Bone marrow (tissue), 2 donors: ENCODE measurements around the gene MAPT.

Experiments
- DNase-seq, 2 donors: peaks; one replicate each; lab custom pipeline; 2025; lab: John Stamatoyannopoulos, UW

MAPT gene

DNA sequence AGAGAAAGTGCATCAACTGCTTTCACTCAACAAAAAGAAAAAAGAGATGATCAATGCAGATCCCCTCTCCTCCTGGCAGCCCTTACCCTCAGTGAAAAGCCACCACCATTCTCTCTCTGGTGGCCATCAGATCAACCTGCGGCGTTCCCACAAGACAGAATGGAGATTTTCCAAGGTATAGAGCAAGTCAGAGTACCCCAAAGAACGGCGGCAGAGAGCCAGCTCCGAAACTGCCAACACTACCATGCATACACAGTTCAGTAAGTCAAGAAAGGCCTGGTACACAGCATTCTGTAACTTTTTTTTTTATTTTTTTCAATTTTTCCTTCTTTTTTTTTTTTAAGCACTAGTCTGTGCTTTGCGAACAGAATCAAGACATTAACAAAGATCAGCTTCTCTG lies 135.3 kb downstream of the MAPT start:
- DNase-seq: no peak

DNA sequence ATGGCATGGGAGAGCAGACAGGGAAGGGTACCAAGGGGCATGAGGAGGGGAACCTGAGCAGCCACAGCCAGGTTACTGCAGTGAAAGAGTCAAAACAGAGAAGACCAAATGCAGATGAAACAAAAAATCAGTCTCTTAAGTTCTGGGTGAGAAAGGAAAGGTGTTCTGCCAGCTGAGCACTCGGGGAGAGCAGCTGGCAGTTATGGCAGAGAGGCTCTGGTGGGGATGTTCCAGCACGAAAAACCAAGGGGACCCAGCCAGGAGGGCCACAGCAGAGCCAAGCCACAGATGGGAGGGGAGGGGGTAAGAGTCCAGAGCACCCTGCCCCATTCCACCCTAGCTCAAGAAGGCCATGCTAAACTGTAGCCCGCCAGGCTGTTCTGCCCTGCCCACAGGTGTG lies 136.4 kb downstream of the MAPT start:
- no peak for DNase-seq

DNA sequence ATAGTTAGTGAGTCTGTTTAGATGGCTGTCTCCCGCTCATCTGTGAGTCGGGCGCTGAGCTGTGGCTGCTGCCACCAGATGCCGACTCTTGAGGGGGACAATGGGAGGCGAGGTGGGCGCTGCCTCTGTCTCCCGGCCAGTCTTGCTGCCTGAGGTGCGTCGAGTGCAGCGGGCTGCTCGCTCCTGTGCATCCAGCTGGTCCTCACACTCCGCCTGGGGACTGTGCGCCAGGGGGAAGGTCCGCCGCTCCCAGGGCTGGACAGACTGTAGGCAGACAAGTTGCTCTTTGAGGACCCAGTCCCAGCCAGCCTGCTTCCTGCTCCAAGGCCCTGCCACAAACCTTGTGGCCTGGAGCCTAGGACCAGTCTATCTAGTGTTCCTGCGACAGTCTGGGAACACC lies 137.1 kb downstream of the MAPT start:
- no peak for DNase-seq

DNA sequence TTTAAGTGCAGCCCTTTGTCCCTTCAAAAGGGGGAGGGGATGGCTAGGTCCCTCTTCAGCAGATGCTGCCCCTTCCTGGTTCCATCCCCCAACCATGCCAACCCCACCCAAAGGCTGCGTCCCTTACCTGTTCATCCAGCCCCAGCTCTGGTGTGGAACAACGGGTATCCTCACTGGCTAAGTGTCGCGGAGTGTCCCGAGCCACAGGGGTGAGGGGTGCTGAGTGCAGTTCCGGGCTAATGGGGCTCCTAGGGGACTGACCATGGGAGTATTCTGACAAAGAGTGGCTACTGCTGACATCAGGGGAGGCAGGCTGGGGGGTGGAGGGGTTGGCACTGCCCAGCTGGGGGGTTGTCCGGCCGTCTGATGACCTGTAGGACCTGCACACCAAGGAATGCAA lies 137.6 kb downstream of the MAPT start:
- no peak for DNase-seq

DNA sequence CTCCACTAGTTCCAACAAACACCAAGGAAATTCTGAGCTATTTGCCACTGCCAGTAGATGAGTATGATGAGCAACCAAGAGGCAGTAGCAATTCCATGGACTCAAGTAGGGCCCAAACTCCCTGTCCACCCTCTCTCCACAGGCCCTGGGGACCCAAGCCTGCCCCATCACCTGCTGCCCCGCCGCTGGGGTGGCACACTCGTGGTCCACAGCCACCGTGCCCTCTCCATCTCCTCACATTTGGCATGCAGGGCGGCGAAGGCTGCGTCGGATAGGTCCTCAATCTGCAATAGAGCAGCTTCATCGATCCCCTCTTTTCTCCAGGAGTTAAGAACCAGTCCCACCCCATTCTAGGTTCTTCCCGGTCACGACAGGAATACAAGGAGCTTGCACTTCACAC lies 138.6 kb downstream of the MAPT start:
- DNase-seq: no peak

DNA sequence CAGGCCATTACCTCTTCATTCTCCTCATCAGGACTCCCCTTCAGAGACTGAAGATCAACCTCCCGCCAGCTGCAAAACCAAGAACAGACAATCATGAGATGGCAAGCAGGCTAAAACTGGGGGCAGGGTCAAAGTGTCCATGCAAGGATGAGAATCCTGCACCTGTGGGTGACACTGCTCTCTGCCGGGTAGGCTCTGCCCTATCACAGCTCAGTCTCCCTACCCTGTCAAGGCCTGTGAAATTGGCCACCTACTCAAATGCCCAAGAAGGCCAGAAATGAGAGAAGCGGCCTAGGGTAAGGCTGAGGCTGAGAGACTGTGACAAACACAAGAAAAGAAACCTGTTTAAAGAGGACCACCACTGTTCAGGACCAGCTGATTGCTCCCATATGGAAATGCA lies 139.0 kb downstream of the MAPT start:
- DNase-seq: no peak

DNA sequence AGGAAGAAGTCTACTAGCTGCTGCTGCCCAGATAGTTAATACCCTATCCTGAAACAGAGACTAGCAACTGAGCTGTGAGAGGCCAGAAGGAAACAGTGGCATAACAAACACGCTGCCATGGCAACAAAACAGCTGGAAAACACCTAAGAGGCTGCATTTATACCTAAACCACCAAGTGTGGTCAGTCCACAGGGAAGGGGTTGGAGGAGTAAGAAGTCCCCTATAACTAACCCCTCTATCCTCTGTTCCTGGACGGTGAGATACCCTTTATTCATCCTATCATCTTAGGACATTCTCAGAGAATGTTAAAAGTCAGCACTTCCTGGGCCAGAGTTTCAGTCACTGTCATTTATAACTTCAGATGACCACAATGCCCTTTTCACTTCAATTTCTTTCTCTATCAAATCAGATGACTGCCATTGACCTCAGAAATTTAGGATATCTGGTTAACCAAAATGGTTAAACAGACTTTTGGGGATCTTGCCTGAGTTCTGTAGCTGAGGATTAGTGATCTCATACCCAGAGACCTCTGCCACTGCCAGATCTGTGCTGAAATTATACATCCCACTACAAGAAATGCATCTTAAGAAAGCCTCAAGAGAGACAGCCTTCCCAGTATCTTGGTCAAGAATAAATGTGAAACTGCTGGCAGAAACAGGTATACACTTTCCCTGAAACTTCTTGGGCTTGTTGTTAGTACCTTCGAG lies 140.9 kb downstream of the MAPT start:
- no peak for DNase-seq

DNA sequence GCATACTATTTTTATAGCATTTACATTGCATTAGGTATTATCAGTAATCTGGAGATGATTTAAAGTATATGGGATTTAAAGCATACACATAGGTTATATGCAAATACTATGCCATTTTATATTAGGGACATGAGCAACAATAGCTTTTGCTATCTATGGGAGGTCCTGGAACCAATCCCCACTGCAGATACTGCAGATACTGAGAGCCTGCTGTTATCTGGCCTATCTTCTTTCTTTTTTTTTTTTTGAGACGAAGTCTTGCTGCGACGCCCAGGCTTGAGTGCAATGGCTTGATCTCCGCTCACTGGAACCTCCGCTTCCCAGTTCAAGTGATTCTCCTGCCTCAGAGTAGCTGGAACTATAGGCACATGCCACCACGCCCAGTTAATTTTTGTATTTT lies 142.1 kb downstream of the MAPT start:
- DNase-seq: no peak

DNA sequence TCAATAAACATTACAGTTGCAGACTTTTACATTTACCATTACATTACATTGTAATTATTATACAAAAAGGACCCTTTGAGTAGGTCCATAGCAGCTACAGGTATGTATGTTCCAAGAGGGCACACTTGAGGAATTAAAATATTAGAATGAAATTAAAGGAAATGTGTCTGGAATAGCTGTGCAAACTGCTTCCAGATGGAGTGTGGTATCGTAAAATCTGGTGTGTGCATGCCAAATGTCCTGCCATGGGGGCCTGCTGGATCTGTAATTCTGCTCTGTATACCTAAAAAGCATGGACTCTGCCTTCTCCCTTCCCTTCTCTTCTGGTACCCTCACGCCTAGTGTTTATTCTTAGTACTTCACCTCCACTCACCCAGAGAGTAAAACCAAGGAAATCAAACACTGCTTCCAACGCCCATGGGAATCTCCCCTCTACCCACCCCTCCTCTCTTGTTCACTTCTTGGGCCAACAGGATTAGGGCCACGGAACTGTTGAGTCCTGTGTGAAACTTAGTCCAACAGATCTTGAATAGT lies 143.4 kb downstream of the MAPT start:
- DNase-seq: no peak

DNA sequence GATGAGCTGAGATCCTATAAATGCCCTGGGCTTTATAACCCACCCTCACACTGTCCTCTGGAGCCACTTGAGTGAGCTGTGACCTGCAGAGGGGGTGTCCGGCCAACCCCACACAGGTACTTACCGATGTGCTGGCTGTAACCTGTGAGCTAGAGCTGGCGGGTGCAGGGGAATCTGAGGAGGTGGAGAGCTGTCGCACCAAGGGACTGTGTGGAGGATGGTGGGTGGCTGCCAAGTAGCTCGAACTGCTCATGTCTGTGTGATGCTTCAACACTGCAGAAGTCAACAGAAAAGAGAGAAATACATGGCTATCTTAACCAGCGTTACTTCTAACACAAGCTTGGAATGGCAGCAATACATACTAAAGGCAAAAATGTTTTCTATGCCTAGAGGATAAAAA lies 144.1 kb downstream of the MAPT start:
- DNase-seq: no peak

DNA sequence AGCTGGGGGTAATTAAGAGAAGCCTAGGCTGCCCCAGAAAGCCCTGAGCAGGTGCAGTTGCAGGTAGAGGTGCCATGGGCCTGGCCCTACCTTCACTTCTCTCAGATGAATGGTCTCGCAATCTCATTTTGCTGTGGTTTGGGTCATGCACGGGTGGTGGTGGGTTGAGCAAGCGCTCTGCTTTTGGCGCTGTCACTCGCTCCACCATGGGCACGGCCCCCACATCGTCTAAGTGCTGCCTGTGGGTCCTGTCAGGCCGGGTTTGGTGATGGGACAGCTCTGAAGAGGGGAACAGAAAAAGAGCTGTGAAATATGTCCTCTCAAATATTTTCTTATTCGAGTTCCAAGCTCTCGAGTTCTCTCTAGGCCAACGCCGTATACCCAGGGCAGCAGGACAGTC lies 144.6 kb downstream of the MAPT start:
- no peak for DNase-seq

DNA sequence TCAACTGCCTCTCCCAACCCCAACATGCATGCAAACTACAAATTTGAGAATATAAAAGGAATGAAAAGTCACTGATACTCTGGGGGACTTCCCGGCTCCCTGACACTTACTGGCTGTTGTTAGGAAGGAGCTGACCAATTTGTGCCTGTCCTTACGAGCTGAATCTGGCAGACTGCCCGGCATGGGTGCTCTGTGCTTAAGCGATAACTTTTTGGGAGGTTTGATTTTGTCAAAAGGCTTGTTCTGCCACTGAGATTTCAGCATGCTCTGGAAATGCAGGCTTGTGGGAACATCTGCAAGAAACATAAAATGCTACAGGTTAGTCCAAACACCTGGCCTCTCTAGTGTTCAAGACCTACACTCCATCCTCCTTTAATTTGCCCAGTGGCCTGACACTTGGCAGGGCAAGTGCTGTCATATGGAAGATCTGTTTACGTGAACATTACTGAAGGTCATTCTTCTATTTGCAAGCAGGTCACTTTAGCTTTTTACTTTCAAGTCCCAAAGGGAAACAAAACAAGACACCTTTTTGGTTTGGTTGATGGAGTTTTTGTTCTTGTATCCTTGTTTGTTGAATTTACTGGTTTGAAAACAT lies 145.3 kb downstream of the MAPT start:
- no peak for DNase-seq

DNA sequence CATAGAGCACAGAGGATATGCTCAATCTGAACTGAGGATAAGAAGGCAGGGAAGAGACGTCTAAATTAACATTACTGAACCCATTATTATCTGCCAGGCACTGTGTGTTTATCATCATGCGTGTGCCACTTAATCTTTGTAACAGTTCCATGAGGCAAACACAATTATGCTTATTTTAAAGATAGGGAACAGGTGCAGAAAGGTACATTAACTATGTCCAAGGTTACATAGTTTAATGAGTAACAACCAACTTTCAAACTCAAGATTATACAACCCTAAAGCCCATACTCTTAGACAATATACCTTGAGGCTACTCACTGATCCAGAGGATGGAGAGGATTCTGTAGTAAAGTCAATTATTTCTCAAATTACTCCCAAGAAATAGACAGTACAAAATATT lies 147.9 kb downstream of the MAPT start:
- DNase-seq: no peak

DNA sequence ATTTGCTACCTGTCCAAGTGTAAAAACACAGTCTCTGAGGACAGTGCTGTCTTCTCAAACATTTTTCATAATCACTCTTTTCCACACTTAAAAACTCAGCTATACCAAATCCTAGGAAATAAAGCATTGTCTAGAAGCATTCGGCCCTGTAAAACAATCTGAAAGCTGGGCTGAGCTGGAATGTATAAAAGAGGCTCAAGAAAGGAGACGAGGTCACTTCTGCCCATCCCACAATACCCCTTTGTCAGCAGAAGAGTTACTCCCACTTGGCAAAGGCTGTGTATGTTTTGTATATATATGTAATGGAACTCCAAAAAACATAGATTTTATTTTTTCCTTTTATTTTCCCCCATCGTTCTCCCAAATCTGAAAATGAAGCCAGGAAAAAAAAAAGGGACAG lies 148.6 kb downstream of the MAPT start:
- no peak for DNase-seq

DNA sequence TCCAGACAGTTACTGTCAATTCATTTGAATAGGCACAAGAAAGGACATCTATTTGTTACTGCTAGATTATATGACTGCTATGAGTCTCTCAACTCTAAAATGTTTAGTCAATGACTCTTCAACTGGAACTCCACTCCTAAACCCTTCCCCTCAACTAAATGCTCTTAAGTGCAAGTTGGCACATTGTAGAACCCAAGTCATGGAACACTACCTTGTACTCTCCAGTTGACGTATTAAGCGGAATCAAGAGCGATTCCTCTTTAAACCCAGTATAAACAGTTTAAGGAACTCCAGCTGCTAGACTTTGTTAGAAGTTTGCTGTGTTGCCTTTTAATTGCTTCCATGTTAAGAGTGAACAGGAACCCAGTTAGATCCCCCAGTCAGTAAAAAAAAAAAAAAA lies 149.3 kb downstream of the MAPT start:
- no peak for DNase-seq

DNA sequence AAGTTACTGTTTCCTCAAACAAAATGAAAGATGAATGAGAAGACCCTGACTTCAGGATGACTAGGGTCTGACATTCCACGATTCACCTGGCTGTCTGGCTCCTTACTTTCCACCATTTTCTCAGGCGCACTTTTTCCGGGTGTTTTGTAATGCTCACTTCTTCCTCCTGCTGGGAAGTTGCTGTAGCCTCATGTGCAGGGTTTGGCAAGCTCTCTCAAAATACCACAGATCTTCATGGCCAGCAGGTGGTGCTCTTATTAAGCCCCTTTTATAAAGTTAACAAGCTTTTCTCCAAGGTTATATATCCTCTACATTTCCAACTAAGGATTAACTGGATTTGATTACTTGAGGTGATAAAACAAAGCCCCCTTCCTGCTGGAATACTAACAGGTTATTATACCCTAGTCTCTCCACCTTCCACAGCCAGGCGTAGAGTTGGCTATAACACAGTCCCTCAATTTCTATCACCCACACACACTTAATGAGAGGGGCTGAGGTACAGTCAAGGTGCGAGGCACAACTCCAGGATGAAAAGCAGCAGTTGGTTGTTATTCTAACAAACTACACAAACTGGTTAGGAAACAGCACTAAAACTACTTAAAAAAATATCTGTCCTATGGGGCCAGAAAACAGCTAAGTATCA lies 150.1 kb downstream of the MAPT start:
- peak in 1 of 2 donors; percentile 79 for DNase-seq

DNA sequence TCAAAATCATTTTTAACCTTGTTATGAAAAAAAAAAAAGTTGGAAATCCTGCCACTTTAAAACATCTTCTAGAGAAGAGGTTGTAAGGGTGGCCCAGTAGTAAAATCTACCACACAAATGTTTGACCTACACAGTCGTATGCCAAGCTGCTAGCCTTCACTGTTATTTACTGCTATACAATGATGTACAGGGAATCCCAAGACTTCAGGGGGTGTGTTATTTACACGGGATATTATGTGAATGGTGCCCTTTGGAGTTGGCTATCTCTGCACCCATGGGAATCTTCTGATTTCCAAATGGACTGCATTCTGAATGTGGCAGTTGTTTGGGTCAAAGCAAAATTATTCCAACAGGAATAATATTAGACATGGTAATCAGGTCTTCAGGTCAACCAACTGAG lies 150.6 kb downstream of the MAPT start:
- no peak for DNase-seq

DNA sequence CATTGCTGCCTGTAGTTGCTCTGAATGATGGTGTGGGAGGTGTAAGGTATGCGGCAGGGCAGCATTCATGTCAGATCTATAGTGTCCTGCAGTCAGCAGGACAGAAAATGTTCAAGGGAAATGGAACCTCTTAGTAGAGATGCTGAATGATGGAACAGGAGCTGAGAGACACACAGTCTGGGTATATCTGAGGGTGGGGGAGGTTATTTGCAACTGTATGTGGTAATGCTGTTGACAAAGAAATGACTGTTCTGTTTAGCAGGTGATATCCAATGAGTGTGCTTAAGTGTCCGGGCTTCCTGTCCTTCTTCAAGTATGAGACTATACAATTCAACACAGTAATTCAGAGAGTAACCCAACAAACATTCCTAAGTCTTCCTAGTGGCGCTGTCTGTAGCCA lies 151.3 kb downstream of the MAPT start:
- DNase-seq: no peak

DNA sequence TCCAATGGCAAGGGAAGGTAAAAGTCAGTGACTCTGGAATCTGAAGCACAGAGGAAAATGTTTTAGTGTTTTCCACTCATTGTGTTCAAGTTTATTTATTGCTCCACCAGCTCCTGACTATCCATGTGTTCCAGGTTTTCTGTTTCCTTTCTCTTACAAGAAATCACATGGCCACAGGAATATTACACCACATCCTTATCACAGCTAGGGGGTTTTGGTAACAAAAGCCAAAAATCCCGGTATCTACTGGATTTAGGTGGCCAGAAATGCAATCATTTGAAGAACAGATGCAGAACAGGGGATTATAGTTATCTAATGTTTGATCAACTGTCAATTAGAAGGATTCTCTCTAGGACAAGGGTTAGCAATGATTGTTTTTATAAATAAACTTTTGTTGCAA lies 152.6 kb downstream of the MAPT start:
- DNase-seq: no peak

DNA sequence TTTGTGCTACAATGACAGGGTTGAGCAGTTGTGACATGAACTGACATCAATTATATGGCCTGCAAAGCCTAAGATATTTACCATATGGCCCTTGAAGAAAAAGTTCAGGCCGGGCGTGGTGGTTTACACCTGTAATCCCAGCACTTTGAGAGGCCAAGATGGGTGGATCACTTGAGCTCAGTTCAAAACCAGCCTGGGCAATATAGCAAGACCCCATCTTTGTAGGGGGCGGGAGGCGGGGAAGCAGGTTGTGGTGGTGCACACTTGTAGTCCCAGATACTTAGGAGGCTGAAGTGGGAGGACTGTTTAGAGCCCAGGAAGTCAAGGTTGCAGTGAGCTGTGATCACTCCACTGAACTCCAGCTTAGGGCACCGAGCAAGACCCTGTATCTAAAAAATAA lies 153.0 kb downstream of the MAPT start:
- no peak for DNase-seq

DNA sequence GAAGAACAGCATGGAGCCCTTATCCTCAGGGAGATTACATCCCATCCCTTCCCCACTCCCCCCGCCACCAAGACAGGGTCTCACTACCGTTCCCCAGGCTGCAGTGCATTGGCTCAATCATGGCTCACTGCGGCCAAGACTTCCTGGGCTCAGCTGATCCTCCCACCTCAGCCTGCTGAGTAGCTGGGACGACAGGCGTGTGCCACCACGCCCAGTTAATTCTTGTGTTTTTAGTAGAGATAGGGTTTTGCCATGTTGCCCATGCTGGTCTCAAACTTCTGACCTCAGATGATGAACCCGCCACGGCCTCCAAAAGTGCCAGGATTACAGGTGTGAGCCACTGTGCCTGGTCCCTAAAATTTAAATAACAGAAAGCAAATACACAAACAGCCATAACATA lies 153.5 kb downstream of the MAPT start:
- DNase-seq: no peak

DNA sequence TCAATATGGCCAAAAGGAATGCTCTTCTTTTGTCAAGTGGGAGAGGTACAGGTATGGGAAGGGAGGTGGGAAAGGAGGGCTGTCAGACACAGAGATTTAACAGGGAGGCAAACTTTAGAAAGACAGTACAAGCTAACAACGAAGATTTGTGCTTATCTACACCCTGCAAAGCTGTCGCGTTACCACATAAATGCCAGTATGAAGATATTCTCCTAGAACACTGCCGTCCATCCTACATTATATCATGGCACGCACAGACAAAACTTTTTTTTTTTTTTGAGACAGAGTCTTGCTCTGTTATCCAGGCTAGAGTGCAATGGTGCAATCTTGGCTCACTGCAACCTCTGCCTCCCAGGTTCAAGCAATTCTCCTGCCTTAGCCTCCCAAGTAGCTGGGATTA lies 155.3 kb downstream of the MAPT start:
- no peak for DNase-seq

DNA sequence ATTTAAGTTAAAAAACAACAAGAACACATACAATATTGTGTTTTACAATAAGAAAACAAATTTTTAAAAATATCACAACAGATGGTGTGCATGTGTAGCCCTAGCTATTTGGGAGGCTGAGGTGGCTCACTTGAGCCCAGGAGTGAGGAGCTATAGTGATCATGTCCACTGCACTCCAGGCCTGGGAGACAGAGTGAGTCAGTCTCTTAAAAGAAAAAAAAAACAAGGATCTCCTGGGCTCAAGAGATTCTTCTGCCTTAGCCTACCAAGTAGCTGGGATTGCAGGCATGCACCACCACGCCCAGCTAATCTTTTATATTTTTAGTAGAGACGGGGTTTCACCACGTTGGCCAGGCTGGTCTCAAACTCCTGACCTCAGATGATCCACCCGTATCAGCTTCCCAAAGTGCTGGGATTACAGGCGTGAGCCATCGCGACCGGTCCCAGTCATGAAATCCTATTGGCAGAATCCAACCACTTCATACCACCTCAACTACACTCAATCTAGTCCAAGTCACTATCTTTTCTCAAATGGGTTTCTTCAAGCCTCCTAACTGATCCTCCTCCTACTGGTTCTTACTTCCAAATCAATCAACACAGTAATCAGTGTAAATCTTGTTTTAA lies 159.7 kb downstream of the MAPT start:
- DNase-seq: no peak
